Psoas muscle (tissue), 8 donors: ENCODE results near the gene NRBP1. TPM values are rescaled to one million over a fixed set of nuclear protein-coding genes. Genes with fewer than 3 reads are reported as not detected.
A peak's percentile ranks its signal among the peaks of the same experiment; 100 is the strongest.

Experiments
- ATAC-seq, 4 donors: fragments of 200-7000 bp; cut with Tn5 transposase; one replicate each; pipeline ENCODE4 v1.9.1; 2020; ENCODE audit warnings: moderate library complexity in 3 of 4, mild to moderate bottlenecking in 2 of 4
- DNase-seq, 2 donors: peaks; one replicate each; pipeline ENCODE4 v3.0.0-alpha.2; 2020
- H3K27ac ChIP-seq: fragments of 200-600 bp; one replicate; pipeline ENCODE4 v1.8.0; 2022
- H3K27me3 ChIP-seq, 3 donors: fragments of 200-600 bp in 1 of 3; one replicate each; pipeline versions ENCODE4 v1.6.1 to v1.8.0; 2013 to 2022; ENCODE audit warnings: low read length in 2 of 3, mild to moderate bottlenecking in 2 of 3, moderate library complexity in 1 of 3; ENCODE audit not compliant: insufficient read depth in 3 of 3
- H3K36me3 ChIP-seq, 2 donors: fragments of 200-600 bp in 1 of 2; one replicate each; pipeline versions ENCODE4 v1.6.1 to v1.8.0; 2013 to 2022; ENCODE audit warnings: low read depth in 1 of 2, mild to moderate bottlenecking in 1 of 2, moderate library complexity in 1 of 2; ENCODE audit not compliant: insufficient read depth in 1 of 2
- H3K4me1 ChIP-seq: fragments of 200-600 bp; one replicate; pipeline ENCODE4 v1.8.0; 2022
- H3K4me3 ChIP-seq: fragments of 200-600 bp; one replicate; pipeline ENCODE4 v1.8.0; 2022; ENCODE audit warnings: mild to moderate bottlenecking
- H3K9me3 ChIP-seq: fragments of 200-600 bp; one replicate; pipeline ENCODE4 v1.8.0; 2022
- CTCF ChIP-seq: fragments of 200-600 bp; IDR thresholded peaks from one replicate; pipeline ENCODE4 v1.8.0; 2022; ENCODE audit warnings: antibody characterized with exemption
- WGBS, 3 donors: extraction: QIAGEN DNeasy Blood & Tissue Kit; methylation state at CpG; one replicate each; pipeline versions ENCODE4 v1.1.6 to v1.1.7; 2013; 5-methylcytosine and 5-hydroxymethylcytosine counted together
- intact Hi-C, 2 donors: fragments of 100-400 bp; cut with DNase I; formaldehyde crosslinking; loops; one replicate each; pipeline versions ENCODE4 v1.11.0 to v1.14.2; 2022
- polyA plus RNA-seq, 3 donors: library from polyadenylated mRNA; stranded (reverse); fragments of 200-250 nt; gene quantifications; one replicate each; pipeline ENCODE4 v1.2.3, GENCODE V29; 2013
- total RNA-seq, 4 donors: library from RNA; stranded (reverse); fragmentation: NEBNext Ultra II Directional in 2 of 4; extraction: Animal tissue kit (Norgen Biotek cat#: 25700) in 2 of 4; gene quantifications; one replicate each; pipeline versions ENCODE4 v1.2.1 to v1.2.4, GENCODE V29; 2021 to 2023
- donor health status: healthy with polysubstance abuse.
- donor health status: DM: no; HTN: no; CAD: no; lungs with moderate emphysema.
- donor health status: Bipolar disorder and iron deficiency.
- donor health status: healthy.
- donor health status: DM: yes; HTN: yes; CAD: no.
- donor health status: DM: no; HTN: no; CAD: no.
- donor health status: DM: no; HTN: no; CAD: no.
- donor health status: DM: yes; HTN: yes; CAD: no.

The NRBP1 gene
- total and polyA plus RNA-seq, 7 donors: 83.8 to 238 (median 120) TPM

GRCh38 chr2:27451095-27451494 is 22.7 kb downstream of the NRBP1 start:
- Histone ChIP-seq H3K9me3 (no peaks in the 10 kb centered on the region), H3K27ac (no peak overlapping the region), H3K27me3 (no peaks in the 10 kb centered on the region), H3K4me1 (no peaks in the 10 kb centered on the region), H3K36me3 (peaks cover 15 to 92% of the 10 kb centered on the region in 2 donors), H3K4me3 (no peak overlapping the region)
- 45 to 94% (median 53%) methylated on average over 1 of the region's 1 CpG for WGBS, 3 donors
- DNase-seq (no peak), ATAC-seq (no peak)
- TF ChIP-seq CTCF: no peak
- intact Hi-C loops: no loop called here

DNA sequence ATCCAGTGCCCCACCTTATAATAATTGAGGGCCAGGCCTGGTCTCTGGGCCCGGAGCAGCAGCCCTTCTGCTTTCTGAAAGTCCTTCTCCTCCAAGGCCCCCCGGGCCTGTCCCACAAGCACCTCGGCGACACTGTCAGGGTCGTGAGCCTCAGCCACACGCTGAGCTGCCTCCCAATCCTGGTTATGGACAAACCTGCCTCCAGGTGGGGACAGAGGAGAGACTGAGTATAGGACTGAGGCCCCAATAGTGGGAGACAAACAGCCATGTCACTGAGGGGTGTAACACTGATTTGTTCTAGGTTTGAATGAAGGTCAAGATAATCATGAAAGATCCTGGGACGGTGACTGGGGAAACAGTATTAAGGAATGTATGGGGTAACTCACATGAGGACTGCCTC is 25.5 kb downstream of the NRBP1 start:
- no peak overlapping the region for H3K27ac ChIP-seq
- H3K9me3 ChIP-seq: no peaks in the 10 kb centered on the region
- no peaks in the 10 kb centered on the region for H3K4me1 ChIP-seq
- H3K27me3 ChIP-seq: no peaks in the 10 kb centered on the region
- WGBS, 3 donors: 86 to 93% (median 91%) methylated on average over 7 of the region's 7 CpGs
- no peak overlapping the region for H3K4me3 ChIP-seq
- DNase-seq (no peak), ATAC-seq (no peak)
- TF ChIP-seq CTCF: no peak
- peaks cover 10 to 99% of the 10 kb centered on the region in 2 donors for H3K36me3 ChIP-seq
- intact Hi-C loops: no loop called here

DNA sequence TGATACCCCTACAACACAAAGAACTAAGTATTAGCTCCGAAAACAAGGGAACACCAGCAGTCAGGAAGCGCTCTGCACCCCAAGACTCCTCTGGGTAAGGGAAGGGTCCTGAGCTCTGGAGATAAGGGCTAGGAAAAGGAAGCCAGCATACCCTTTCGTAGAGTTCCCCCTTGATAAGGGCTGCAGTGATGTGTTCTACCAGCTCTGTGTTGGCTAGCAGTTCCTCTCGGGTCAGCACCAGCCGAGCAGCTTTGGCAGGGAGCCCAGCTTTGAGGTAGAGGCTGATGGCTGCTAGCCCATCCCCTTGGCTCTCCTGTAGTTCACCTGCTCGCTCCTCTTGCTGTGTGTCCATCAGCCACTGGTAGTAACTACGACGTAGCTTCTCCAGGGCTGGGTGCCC is 32.7 kb downstream of the NRBP1 start:
- peak in 1 of 4 donors; percentile 19 for ATAC-seq
- DNase-seq: no peak
- intact Hi-C loops: no loop called here
- Histone ChIP-seq H3K36me3 (peaks cover 2 to 65% of the 10 kb centered on the region in 2 donors), H3K4me1 (no peaks in the 10 kb centered on the region), H3K27ac (no peak overlapping the region), H3K27me3 (no peaks in the 10 kb centered on the region), H3K4me3 (no peak overlapping the region), H3K9me3 (no peaks in the 10 kb centered on the region)
- 56 to 65% (median 63%) methylated on average over 8 of the region's 8 CpGs for WGBS, 3 donors
- TF ChIP-seq CTCF: no peak

DNA sequence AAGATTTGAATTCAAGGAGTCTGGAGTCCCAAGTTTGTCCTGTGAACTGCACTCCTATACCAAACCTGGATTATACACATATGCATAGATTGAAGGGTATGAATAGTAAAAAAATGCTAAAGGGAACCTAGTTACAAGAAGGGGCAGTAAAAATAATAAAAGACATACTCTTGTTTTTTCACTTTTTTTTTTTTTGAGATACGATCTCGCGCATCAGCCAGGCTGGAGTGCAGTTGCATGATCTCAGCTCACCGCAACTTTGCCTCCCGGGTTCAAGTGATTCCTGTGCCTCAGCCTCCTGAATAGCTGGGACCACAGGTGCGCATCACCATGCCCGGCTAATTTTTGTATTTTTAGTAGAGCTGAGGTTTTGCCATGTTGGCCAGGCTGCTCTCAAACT is 36.0 kb downstream of the NRBP1 start:
- H3K4me3 ChIP-seq: no peak overlapping the region
- no peak for DNase-seq
- intact Hi-C loops: no loop called here
- peaks cover 2 to 38% of the 10 kb centered on the region in 2 donors for H3K36me3 ChIP-seq
- whole genome bisulfite sequencing, 3 donors: 96 to 97% (median 96%) methylated on average over 7 of the region's 7 CpGs
- H3K27me3 ChIP-seq: no peaks in the 10 kb centered on the region
- ATAC-seq: no peak
- H3K4me1 ChIP-seq: no peaks in the 10 kb centered on the region
- no peak for TF ChIP-seq CTCF
- no peaks in the 10 kb centered on the region for H3K9me3 ChIP-seq
- H3K27ac ChIP-seq: no peak overlapping the region

- no peak overlapping the region for H3K4me3 ChIP-seq
- H3K27me3 ChIP-seq: no peaks in the 10 kb centered on the region
- H3K4me1 ChIP-seq: no peaks in the 10 kb centered on the region
- H3K9me3 ChIP-seq: no peaks in the 10 kb centered on the region
- no peak for ATAC-seq
- TF ChIP-seq CTCF: no peak
- H3K36me3 ChIP-seq: peaks cover 3 to 73% of the 10 kb centered on the region in 2 donors
- 75 to 89% (median 86%) methylated on average over 5 of the region's 5 CpGs for WGBS, 3 donors
- no peak overlapping the region for H3K27ac ChIP-seq
- intact Hi-C loops: no loop called here
- DNase-seq: no peak
Measured at GRCh38 chr2:27471961-27472360, 43.5 kb downstream of the NRBP1 start.
